GM10266 (cell line): ENCODE data around the gene VWF.
A peak's percentile ranks its signal among the peaks of the same experiment; 100 is the strongest.

Experiments
- DNase-seq: peaks from one replicate; pipeline ENCODE4 v3.0.0; 2012; ENCODE audit errors: extremely low spot score
- TF ChIP-seq, protein P1 (sequence below): IDR thresholded peaks from 2 replicates; pipeline ENCODE4 v1.5.1; 2012; ENCODE audit warnings: mild to moderate bottlenecking, low read depth; ENCODE audit not compliant: control insufficient read depth, insufficient read depth; ENCODE audit errors: missing control alignments

Gene VWF

DNA sequence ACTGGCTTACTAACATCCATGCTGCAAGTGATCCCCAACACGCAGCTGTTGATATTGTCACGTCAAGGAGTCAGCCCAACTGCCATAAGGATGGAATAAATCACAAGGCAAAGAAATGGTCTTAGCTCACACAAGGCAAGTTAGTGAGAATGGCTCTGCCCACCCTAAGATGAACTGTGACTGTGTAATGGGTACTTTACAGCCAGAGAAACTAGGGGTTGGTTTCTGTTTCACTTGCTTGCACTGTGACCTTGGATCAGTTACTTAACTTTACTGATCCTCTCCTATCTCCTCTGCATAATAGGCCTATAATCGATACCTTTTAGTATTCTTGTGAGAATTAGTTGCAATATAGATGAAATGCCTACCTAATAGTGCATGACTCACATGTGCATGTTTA, 127.2 kb downstream of the VWF start:
- TF ChIP-seq, protein P1, sequence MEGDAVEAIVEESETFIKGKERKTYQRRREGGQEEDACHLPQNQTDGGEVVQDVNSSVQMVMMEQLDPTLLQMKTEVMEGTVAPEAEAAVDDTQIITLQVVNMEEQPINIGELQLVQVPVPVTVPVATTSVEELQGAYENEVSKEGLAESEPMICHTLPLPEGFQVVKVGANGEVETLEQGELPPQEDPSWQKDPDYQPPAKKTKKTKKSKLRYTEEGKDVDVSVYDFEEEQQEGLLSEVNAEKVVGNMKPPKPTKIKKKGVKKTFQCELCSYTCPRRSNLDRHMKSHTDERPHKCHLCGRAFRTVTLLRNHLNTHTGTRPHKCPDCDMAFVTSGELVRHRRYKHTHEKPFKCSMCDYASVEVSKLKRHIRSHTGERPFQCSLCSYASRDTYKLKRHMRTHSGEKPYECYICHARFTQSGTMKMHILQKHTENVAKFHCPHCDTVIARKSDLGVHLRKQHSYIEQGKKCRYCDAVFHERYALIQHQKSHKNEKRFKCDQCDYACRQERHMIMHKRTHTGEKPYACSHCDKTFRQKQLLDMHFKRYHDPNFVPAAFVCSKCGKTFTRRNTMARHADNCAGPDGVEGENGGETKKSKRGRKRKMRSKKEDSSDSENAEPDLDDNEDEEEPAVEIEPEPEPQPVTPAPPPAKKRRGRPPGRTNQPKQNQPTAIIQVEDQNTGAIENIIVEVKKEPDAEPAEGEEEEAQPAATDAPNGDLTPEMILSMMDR: no peak
- no peak for DNase-seq

DNA sequence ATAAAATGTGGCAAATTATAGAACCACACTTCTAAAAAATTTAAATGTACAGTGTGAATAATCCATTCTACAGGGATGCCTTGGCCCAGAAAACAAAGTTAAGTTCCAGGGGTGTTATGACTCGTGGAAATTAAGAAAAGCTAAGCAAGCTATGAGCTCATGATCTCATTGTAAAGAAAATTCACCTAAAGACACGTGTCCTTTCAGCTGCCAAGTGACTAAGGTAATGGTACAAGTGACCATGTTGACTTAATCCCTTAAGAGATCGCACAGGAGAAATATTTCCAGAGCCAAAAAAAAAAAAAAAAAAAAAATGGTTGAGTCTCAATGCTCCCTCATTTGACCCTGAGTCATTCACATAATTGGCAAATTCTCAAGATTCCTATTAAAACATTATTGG, 128.0 kb downstream of the VWF start:
- TF ChIP-seq, protein P1: no peak
- no peak for DNase-seq

DNA sequence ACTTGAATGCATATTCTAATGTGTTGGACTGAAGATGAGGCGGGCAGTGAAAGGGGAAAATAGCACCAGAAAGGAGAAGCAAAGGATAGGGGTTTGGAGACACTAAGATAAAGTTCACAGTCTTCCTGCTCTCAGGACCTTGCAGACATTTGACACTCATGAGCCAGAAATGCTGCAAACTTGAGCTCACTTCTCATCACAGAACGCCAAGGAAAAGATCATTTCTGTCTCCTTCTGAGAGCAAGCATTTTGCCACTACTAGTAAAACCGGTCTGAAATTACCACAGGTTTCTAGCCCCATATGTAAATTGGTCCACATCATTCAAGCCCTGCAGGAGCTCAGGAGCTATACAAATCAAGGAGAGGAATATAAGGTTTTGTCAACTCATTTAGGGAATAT, 134.8 kb downstream of the VWF start:
- TF ChIP-seq, protein P1: no peak
- no peak for DNase-seq

DNA sequence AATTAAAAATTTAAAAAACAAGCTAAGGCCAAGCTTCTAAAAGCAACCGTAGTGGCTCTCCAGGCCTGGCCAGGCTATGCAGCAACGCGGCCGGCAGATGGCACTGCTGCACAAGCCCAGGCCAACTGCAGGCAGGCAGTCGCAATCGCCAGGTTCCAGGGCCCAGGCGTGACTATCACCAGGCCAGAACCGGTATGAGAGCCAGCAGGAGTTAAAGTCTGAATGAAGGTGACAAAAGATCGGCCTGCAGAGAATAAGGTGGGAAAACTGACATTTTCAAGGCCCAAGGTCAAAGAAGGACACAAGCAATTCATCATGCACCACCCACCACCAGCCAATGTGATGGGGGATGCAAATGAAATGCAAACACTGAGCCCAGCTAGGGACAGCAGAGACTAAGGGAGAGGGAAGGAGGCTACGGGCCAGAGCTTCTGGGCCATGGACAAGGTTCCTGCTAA, 135.8 kb downstream of the VWF start:
- TF ChIP-seq, protein P1: peak; percentile 93
- peak; percentile 73 for DNase-seq

DNA sequence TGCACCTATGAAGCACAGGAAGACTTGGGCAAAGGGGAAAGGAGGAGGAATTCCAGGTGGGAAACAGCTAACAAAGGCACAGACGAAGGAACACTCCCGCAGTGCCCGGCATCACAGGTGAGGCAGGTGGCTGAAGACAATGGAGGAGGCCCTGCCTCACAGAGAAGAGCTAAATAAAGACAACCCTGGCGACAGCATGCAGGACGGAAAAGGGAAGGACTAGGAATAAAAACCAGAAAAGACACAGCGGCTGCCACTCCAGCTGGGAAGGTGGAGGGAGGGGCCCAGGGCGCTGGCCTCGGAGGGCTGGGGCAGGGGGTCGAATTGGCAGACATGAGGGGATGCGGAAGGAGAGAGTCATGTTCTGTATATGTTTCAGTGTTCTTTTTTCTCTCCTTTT, 136.4 kb downstream of the VWF start:
- TF ChIP-seq, protein P1: no peak
- DNase-seq: no peak

DNA sequence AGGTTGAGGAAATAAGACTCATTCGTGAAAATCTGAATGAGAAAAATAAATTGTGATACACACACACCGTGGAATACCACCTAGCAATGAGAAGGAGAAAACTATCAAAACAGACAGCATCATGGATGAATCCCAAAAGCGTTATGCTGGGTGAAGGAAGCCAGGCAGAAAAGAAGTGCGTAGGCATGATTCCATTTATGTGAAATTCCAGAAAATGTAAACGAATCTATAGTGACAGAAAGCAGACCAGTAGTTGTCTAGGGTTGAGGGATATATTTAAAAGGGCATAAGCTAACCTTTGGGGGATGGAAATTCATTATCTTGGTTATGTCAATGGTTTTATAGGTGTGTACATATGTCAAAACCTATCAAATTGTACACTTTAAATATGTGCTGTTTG, 136.9 kb downstream of the VWF start:
- no peak for DNase-seq
- TF ChIP-seq, protein P1: no peak

DNA sequence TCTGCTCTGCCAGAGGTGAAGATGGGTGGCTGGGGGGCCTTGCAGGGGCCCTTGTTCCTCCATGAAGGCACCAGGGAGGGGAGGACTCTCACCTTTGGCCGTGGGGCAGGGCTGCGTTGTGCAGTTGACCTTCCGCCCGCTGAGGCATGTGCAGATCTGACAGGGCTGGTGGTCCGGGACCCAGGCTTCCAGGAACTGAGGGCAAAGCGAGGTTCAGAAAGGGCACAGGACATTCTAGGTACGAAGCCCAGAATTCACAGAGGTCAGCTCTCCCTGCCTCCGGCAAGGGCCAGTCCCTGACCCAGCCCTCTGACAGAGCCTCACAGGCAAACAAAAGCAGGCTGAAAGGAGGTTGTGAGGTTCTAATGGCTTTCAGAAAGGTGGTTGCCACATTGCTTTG, 139.0 kb downstream of the VWF start:
- DNase-seq: no peak
- TF ChIP-seq, protein P1: no peak

DNA sequence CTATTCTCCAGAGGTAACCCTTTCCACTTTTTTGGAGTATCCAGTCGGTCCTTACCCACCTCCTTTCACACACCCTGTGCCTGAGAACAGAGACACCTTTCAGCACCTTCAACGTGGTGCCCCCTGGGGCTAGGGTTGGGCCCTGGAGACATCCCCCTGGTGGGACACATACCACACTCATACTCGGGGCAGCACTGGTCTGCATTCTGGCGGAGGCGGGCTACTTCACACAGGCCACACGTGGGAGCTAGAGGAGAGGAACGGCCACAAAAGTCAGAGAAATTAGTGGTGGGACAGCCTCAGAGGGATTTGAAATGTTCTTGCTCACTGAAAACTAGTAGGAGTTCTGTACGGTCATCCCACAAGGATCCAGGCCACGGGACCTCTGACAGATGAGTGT, 139.6 kb downstream of the VWF start:
- TF ChIP-seq, protein P1: no peak
- DNase-seq: no peak
